HepG2 (cell line): ENCODE data around the gene BRAF. TPM values are rescaled to one million over a fixed set of nuclear protein-coding genes. Genes with fewer than 3 reads are reported as not detected.

Experiments used
- CAMTA2 ChIP-seq: sonication (generic); formaldehyde crosslinking; IDR thresholded peaks from 2 replicates; pipeline ENCODE4 v1.4.0; 2020; ENCODE audit warnings: mild to moderate bottlenecking, missing genetic modification reagents, borderline replicate concordance
- CHD4 ChIP-seq: fragments of 200-600 bp; sonication (generic); IDR thresholded peaks from 2 replicates; pipeline ENCODE4 v1.7.0; 2017; ENCODE audit warnings: mild to moderate bottlenecking, low read length, borderline replicate concordance
- GLI4 ChIP-seq: sonication (generic); formaldehyde crosslinking; IDR thresholded peaks from 2 replicates; pipeline ENCODE4 v1.5.1; 2020; ENCODE audit warnings: missing genetic modification reagents, mild to moderate bottlenecking, moderate library complexity, borderline replicate concordance
- HOXD1 ChIP-seq: sonication (generic); formaldehyde crosslinking; IDR thresholded peaks from 2 replicates; pipeline ENCODE4 v1.5.0; 2020; ENCODE audit warnings: missing genetic modification reagents
- KDM3A ChIP-seq: IDR thresholded peaks from 2 replicates; pipeline ENCODE4 v1.6.1; 2018; ENCODE audit warnings: low read depth, missing compliant biosample characterization
- KLF13 ChIP-seq: sonication (generic); formaldehyde crosslinking; IDR thresholded peaks from 2 replicates; pipeline ENCODE4 v1.4.0; 2020; ENCODE audit warnings: mild to moderate bottlenecking, missing genetic modification reagents
- MAFF ChIP-seq: IDR thresholded peaks from 2 replicates; pipeline ENCODE4 v1.6.1; 2011; ENCODE audit warnings: low read depth, low read length, improper control_type of control experiment
- MTF2 ChIP-seq: sonication (generic); formaldehyde crosslinking; IDR thresholded peaks from 2 replicates; pipeline ENCODE4 v1.5.0; 2020; ENCODE audit warnings: missing genetic modification reagents, borderline replicate concordance
- MYNN ChIP-seq: sonication (generic); formaldehyde crosslinking; IDR thresholded peaks from 2 replicates; pipeline ENCODE4 v1.4.0; 2020; ENCODE audit warnings: mild to moderate bottlenecking, low read depth, missing genetic modification reagents
- NCOA1 ChIP-seq: sonication (generic); formaldehyde crosslinking; IDR thresholded peaks from 2 replicates; pipeline ENCODE4 v1.9.0; 2021; ENCODE audit warnings: missing genetic modification reagents
- NFE2L2 ChIP-seq: fragments of 150-350 bp; IDR thresholded peaks from 2 replicates; pipeline ENCODE4 v1.6.1; 2014; ENCODE audit warnings: low read length
- NR2F1 ChIP-seq, 2 experiments: fragments of 450-650 bp in 1 of 2; formaldehyde crosslinking in 1 of 2; IDR thresholded peaks; 2 replicates each; pipeline versions ENCODE4 v1.5.0 to v1.6.1; 2016 to 2020; ENCODE audit warnings: mild to moderate bottlenecking in 1 of 2, missing compliant biosample characterization in 1 of 2, missing genetic modification reagents in 1 of 2, moderate library complexity in 1 of 2
- PRMT3 ChIP-seq: sonication (generic); formaldehyde crosslinking; IDR thresholded peaks from 2 replicates; pipeline ENCODE4 v1.8.1; 2022; ENCODE audit warnings: low read depth, mild to moderate bottlenecking, moderate library complexity, missing genetic modification reagents, borderline replicate concordance
- RARA ChIP-seq: IDR thresholded peaks from 2 replicates; pipeline ENCODE4 v1.6.1; 2016; ENCODE audit warnings: missing genetic modification reagents, missing compliant biosample characterization
- RBFOX2 ChIP-seq: fragments of 200-400 bp; formaldehyde crosslinking; IDR thresholded peaks from 2 replicates; pipeline ENCODE4 v1.6.1; 2017; ENCODE audit warnings: low read depth, mild to moderate bottlenecking, low read length
- RXRA ChIP-seq: sonication (generic); formaldehyde crosslinking; IDR thresholded peaks from 2 replicates; pipeline ENCODE4 v1.5.1; 2020; ENCODE audit warnings: missing genetic modification reagents
- SMARCE1 ChIP-seq: fragments of 450-650 bp; IDR thresholded peaks from 2 replicates; pipeline ENCODE4 v1.6.1; 2017; ENCODE audit warnings: borderline replicate concordance
- SOX6 ChIP-seq, 2 experiments: fragments of 450-650 bp in 1 of 2; sonication (generic) in 1 of 2; formaldehyde crosslinking in 1 of 2; IDR thresholded peaks; 2 replicates each; pipeline versions ENCODE4 v1.4.0 to v1.6.1; 2017 to 2020; ENCODE audit warnings: antibody characterized with exemption in 1 of 2, mild to moderate bottlenecking in 1 of 2, missing genetic modification reagents in 1 of 2
- ZFX ChIP-seq: sonication (generic); formaldehyde crosslinking; IDR thresholded peaks from 2 replicates; pipeline ENCODE4 v1.4.0; 2020; ENCODE audit warnings: mild to moderate bottlenecking, low read depth, missing genetic modification reagents, moderate library complexity
- ZNF547 ChIP-seq: sonication (generic); formaldehyde crosslinking; IDR thresholded peaks from 2 replicates; pipeline ENCODE4 v1.5.1; 2020; ENCODE audit warnings: mild to moderate bottlenecking, missing genetic modification reagents
- ZNF572 ChIP-seq: sonication (generic); formaldehyde crosslinking; IDR thresholded peaks from 2 replicates; pipeline ENCODE4 v1.5.1; 2020; ENCODE audit warnings: mild to moderate bottlenecking, missing genetic modification reagents
- ZNF878 ChIP-seq: sonication (generic); formaldehyde crosslinking; IDR thresholded peaks from 2 replicates; pipeline ENCODE4 v1.8.1; 2023; ENCODE audit warnings: mild to moderate bottlenecking, missing genetic modification reagents, moderate library complexity
- polyA plus RNA-seq, 8 experiments: library from polyadenylated mRNA; depleted of rRNA in 3 of 8; stranded (reverse) in 7 of 8; unstranded in 1 of 8; fragments of >200 nt; fragmentation: Illumina TruSeq in 4 of 8; extraction: Trizol in 4 of 8; gene quantifications; 2 replicates each; pipeline versions ENCODE4 v1.2.1 to v1.2.3, GENCODE V29; 2011 to 2016; ENCODE audit warnings: low read depth in 4 of 8, missing spikeins in 1 of 8, mixed read lengths in 1 of 8; ENCODE audit not compliant: insufficient read depth in 1 of 8
- total RNA-seq, 5 experiments: library from RNA; depleted of rRNA; stranded (reverse); fragments of >200 nt; fragmentation: Illumina TruSeq; extraction: Trizol; gene quantifications; 2 replicates each; pipeline ENCODE4 v1.2.3, GENCODE V29; 2016; ENCODE audit warnings: low read depth in 1 of 5
- TF ChIP-seq, protein P1 (sequence below): IDR thresholded peaks from 2 replicates; pipeline ENCODE4 v1.6.1; 2016; ENCODE audit warnings: low read depth, control low read depth
- TF ChIP-seq, protein P2 (sequence below): IDR thresholded peaks from 2 replicates; pipeline ENCODE4 v1.6.1; 2016; ENCODE audit warnings: missing compliant biosample characterization, missing genetic modification reagents, borderline replicate concordance
- TF ChIP-seq, protein P3 (sequence below): IDR thresholded peaks from 2 replicates; pipeline ENCODE4 v1.6.1; 2016; ENCODE audit warnings: missing compliant biosample characterization, missing genetic modification reagents, borderline replicate concordance
- TF ChIP-seq, protein P4 (sequence below): sonication (generic); formaldehyde crosslinking; IDR thresholded peaks from 2 replicates; pipeline ENCODE4 v1.4.0; 2020; ENCODE audit warnings: mild to moderate bottlenecking, missing genetic modification reagents

The BRAF gene
- total and polyA plus RNA-seq, 2 of the 13 experiments (the other 11 are each of a cell fraction or from before 2014, with no cell fraction given), result 12.5 to 13.4 TPM

DNA sequence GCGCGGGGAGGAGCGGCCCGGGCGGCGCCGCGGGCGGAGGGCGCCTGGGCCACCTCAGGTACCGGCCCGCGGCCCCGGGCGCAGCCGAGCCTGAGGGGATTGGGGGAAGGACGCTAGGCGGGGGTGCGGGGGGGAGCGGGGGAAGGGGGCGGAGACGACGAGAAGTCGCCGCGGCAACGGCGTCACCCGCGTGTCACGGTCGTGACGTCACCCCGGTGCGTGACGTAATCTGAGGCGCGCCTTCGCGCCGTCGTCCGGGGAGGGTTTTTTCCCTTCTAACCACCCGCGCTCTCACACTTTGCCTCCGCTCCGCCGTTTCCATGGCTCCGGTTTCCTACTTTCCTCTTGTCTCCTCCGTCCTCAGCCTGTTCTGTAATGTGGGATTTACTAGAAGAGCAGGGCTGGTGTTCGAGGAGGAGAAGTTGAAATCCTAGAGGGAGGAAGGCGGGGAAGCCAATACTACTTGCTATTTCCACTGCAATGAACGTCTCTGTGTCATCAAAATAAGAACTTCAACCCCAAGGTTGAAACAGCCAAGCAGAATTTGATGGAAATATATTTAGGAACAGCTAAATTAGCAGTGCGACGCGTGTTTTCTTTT lies at the start of gene BRAF (continued):
- TF ChIP-seq, protein P1, sequence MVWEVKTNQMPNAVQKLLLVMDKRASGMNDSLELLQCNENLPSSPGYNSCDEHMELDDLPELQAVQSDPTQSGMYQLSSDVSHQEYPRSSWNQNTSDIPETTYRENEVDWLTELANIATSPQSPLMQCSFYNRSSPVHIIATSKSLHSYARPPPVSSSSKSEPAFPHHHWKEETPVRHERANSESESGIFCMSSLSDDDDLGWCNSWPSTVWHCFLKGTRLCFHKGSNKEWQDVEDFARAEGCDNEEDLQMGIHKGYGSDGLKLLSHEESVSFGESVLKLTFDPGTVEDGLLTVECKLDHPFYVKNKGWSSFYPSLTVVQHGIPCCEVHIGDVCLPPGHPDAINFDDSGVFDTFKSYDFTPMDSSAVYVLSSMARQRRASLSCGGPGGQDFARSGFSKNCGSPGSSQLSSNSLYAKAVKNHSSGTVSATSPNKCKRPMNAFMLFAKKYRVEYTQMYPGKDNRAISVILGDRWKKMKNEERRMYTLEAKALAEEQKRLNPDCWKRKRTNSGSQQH (CRISPR knock-in tag), result no peak
- TF ChIP-seq MYNN (CRISPR knock-in tag), result no peak
- no peak for TF ChIP-seq HOXD1
- TF ChIP-seq, protein P2, sequence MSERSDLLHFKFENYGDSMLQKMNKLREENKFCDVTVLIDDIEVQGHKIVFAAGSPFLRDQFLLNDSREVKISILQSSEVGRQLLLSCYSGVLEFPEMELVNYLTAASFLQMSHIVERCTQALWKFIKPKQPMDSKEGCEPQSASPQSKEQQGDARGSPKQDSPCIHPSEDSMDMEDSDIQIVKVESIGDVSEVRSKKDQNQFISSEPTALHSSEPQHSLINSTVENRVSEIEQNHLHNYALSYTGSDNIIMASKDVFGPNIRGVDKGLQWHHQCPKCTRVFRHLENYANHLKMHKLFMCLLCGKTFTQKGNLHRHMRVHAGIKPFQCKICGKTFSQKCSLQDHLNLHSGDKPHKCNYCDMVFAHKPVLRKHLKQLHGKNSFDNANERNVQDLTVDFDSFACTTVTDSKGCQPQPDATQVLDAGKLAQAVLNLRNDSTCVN, result 0 out of 2 replicates have a peak, but pooled peaks have one; percentile 24
- no peak for TF ChIP-seq RARA (CRISPR knock-in tag)
- TF ChIP-seq ZNF878, result no peak
- no peak for TF ChIP-seq MTF2
- no peak for TF ChIP-seq CHD4
- no peak for TF ChIP-seq GLI4 (CRISPR knock-in tag)
- TF ChIP-seq NR2F1 (CRISPR knock-in tag; IDR thresholded peaks at IDR 0.05), result no peak
- TF ChIP-seq SOX6 (IDR thresholded peaks at IDR 0.05), result no peak
- TF ChIP-seq SOX6 (CRISPR knock-in tag; IDR thresholded peaks at IDR 0.05), result peak; percentile 32; the same call in 1 of the 2 replicates
- TF ChIP-seq, protein P3, sequence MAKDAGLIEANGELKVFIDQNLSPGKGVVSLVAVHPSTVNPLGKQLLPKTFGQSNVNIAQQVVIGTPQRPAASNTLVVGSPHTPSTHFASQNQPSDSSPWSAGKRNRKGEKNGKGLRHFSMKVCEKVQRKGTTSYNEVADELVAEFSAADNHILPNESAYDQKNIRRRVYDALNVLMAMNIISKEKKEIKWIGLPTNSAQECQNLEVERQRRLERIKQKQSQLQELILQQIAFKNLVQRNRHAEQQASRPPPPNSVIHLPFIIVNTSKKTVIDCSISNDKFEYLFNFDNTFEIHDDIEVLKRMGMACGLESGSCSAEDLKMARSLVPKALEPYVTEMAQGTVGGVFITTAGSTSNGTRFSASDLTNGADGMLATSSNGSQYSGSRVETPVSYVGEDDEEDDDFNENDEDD (CRISPR knock-in tag), result peak; percentile 42; the same call in 1 of the 2 replicates
- TF ChIP-seq RXRA, result 0 out of 2 replicates have a peak, but pooled peaks have one; percentile 10
- no peak for TF ChIP-seq NCOA1 (CRISPR knock-in tag)
- TF ChIP-seq NFE2L2, result no peak
- TF ChIP-seq KLF13 (CRISPR knock-in tag), result no peak
- no peak for TF ChIP-seq ZNF547 (CRISPR knock-in tag)
- TF ChIP-seq MAFF, result no peak
- no peak for TF ChIP-seq ZFX
- no peak for TF ChIP-seq ZNF572
- TF ChIP-seq, protein P4, sequence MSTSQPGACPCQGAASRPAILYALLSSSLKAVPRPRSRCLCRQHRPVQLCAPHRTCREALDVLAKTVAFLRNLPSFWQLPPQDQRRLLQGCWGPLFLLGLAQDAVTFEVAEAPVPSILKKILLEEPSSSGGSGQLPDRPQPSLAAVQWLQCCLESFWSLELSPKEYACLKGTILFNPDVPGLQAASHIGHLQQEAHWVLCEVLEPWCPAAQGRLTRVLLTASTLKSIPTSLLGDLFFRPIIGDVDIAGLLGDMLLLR (CRISPR knock-in tag), result no peak
- no peak for TF ChIP-seq RBFOX2
- no peak for TF ChIP-seq SMARCE1
- TF ChIP-seq CAMTA2 (CRISPR knock-in tag), result no peak
- no peak for TF ChIP-seq KDM3A
- TF ChIP-seq PRMT3 (CRISPR knock-in tag), result no peak
